HG02885 (cell line): ENCODE data around the gene PRR14.

Experiments
- ATAC-seq: cut with Tn5 transposase; IDR thresholded peaks from one replicate; pipeline ENCODE4 v1.9.1; 2021; ENCODE audit warnings: mild to moderate bottlenecking; ENCODE audit not compliant: unreplicated experiment, poor library complexity

PRR14 gene

GRCh38 chr16:30650369-30651123 is at the start of gene PRR14:
Gene PRR14 (plus strand): TSS chr16:30650960. CDS start chr16:30651646, 686 bp downstream.
- peak; percentile 81 for ATAC-seq

GRCh38 chr16:30601966-30602365 is 48.8 kb upstream of the PRR14 start:
- ATAC-seq = no peak

GRCh38 chr16:30602616-30603277 is 48.0 kb upstream of the PRR14 start:
- ATAC-seq = no peak

GRCh38 chr16:30603945-30604315 is 46.8 kb upstream of the PRR14 start:
- ATAC-seq = no peak

GRCh38 chr16:30604316-30604947 is 46.3 kb upstream of the PRR14 start:
- no peak for ATAC-seq

- no peak for ATAC-seq
These were observed 45.6 kb upstream of the PRR14 start for GRCh38 chr16:30605158-30605557.

GRCh38 chr16:30606004-30606403 is 44.8 kb upstream of the PRR14 start:
- no peak for ATAC-seq

- peak; percentile 31 for ATAC-seq
These were observed 41.5 kb upstream of the PRR14 start for GRCh38 chr16:30609002-30609925.

GRCh38 chr16:30609926-30610839 is 40.6 kb upstream of the PRR14 start, which contains the start of gene ZNF689:
Gene ZNF689 (minus strand): TSS chr16:30610389. CDS start chr16:30610041, 348 bp downstream.
- ATAC-seq = peak; percentile 93

GRCh38 chr16:30615358-30616091 is 35.2 kb upstream of the PRR14 start:
- ATAC-seq = no peak

GRCh38 chr16:30619202-30619601 is 31.6 kb upstream of the PRR14 start:
- no peak for ATAC-seq

GRCh38 chr16:30619638-30620037 is 31.1 kb upstream of the PRR14 start:
- ATAC-seq = no peak

- ATAC-seq = no peak
These were observed 30.6 kb upstream of the PRR14 start for GRCh38 chr16:30620169-30620568.

- no peak for ATAC-seq
These were observed 29.0 kb upstream of the PRR14 start for GRCh38 chr16:30621765-30622164.

- ATAC-seq = no peak
These were observed 28.2 kb upstream of the PRR14 start for GRCh38 chr16:30622455-30623032.

- no peak for ATAC-seq
These were observed 27.1 kb upstream of the PRR14 start for GRCh38 chr16:30623536-30624283.

- no peak for ATAC-seq
These were observed 24.5 kb upstream of the PRR14 start for GRCh38 chr16:30626236-30626635.
